Activated effector memory CD4-positive, alpha-beta T cell treated with anti-CD3 and anti-CD28 coated beads, Interleukin-2, amount 50 U/mL, for 16 hours (primary cell): ENCODE data around the gene ATRN.
A peak's percentile ranks its signal among the peaks of the same experiment; 100 is the strongest.
"Not testable (repeated sequence)": the region's sequence is repeated elsewhere in the genome, so short reads cannot be mapped to it uniquely, and the experiment has no call there.

Experiments used
- DNase-seq: peaks from one replicate; pipeline ENCODE4 v3.0.0-alpha.2; 2020

ATRN gene

DNA sequence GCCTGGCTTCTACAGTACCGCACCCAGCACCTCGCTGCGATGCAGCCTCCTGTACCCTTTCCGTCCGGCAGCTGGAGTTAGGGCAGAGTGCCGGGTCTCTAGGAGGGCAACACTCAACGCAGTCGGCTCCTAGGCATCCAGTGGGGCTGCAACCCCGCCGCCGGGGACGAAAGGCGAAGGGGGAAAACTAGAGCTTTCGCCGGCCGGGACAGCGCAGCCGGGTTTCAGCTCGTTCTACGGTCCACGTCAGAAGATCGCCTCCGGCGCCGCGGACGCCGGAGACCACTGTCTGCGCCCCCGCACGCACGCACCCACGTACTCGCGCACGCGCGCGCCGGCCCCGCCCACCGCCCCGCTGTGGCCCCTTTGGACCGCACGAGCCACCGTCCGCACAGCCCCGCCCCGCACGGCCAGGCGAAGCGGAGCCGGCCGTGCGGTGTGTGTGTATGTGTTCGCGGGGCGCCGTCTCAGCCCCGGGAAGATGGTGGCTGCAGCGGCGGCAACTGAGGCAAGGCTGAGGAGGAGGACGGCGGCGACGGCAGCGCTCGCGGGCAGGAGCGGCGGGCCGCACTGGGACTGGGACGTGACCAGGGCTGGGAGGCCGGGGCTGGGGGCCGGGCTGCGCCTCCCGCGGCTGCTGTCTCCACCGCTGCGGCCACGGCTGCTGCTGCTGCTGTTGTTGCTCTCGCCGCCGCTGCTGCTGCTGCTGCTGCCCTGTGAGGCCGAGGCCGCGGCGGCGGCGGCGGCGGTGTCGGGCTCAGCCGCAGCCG lies at the start of gene ATRN:
ATRN (plus strand) TSS at position 392 of the 770 bp plus-strand sequence; CDS start at position 482, 90 bp downstream.
- DNase-seq = peak; percentile 96

GRCh38 chr20:3421985-3422384 lies 48.8 kb upstream of the ATRN start:
- no peak for DNase-seq

GRCh38 chr20:3423126-3423525 lies 47.7 kb upstream of the ATRN start:
- DNase-seq = no peak

DNA sequence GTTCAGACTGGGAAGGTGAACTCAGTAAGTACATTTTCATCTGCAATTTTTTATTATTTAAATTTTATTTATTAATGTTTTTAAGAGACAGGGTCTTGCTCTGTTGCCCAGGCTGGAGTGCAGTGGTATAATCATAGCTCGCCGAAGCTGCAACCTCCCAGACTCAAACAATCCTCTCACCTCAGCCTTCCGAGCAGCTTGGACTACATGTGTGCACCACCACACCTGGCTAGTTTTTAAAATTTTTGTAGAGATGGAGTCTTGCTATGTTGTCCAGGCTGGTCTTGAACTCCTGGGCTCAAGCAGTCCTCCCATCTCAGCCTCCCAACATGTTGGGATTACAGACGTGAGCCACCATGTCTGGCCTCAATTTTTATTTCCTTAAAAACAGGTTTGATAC lies 44.1 kb upstream of the ATRN start:
- DNase-seq = not testable (repeated sequence)

DNA sequence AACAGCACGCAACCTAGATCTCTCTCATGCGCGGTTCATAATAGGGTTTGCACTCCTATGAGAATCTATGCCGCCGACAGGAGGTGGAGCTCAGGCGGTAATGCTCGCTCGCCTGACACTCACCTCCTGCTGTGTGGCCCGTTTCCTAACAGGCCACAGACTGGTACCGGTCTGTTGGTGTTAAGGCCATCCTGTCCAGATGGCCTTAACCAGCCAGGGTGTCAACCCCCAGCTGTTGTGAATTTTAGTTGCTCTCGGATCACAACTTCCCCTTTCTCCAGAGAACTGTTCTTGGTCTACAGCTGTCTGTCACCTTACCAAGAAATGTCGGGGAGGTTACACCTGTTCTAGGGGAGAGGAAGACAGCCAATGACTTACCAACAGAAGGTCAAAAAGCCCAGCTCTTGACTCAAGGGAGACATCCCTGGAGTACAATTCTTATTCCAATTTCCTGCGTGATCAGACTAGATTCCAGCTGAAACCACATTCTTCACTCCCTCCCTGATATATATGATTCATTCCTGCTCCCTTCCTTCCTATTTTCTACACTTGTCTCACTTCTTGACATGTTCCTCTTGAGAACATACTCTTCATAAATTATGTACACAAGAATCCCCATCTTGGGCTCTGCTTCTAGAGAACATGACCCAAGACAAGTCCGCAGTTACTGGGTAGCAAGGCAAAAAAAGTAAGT lies 40.3 kb upstream of the ATRN start:
- DNase-seq = no peak

- no peak for DNase-seq
These were observed 39.7 kb upstream of the ATRN start for GRCh38 chr20:3431109-3431508.

- no peak for DNase-seq
These were observed 38.0 kb upstream of the ATRN start for GRCh38 chr20:3432844-3433243.

DNA sequence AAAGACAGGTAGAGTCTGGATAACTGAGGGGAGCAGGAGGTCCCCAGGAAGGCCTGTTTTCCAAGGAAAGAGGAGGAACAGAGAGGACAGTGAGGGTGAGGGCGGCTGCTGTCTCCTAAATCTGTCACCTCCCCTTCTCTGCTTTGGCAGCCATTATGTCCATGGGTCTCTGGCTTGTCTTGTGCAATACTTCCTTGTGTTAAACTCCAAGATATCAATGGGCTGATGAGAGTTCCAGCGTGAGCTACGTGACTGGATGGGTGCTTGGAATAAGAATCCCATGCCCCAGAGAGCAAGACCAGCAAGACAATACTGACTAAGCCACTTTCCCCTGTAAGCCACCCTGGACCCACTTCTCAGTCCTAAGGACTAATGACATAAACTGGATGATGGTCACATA lies 37.1 kb upstream of the ATRN start:
- DNase-seq = no peak

DNA sequence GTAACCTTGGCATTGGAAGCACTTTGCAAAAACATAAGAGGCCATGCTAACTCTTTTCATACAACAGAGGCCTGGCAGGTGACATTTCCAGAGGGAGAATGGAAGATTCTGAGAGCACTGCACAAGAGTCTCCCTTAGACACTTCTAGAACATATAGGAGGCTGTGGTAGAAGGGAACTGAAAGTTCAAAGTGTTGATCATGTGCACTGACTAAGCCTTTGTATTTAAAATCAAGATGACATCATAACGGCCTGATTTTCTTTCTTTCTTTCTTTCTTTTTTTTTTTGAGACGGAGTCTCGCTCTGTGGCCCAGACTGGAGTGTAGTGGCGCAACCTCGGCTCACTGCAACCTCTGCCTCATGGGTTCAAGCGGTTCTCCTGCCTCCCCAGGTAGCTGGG lies 36.6 kb upstream of the ATRN start:
- no peak for DNase-seq

GRCh38 chr20:3436864-3437574 lies 33.8 kb upstream of the ATRN start:
- no peak for DNase-seq

DNA sequence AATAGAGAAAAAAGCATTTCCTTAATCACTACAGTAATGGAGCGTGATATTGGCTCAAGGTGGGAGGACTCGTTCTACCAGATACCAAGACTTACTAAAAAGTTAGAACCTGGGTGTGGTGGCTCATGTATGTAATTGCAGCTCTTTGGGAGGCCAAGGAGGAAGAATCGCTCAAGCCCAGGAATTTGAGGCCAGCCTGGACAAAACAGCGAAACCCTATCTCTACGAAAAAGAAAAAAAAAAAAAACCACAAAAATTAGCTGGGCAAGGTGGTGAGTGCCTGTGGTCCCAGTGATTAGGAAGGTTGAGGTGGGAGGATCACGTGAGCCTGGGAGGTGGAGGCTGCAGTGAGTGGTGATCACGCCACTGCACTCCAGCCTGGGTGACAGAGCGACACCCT lies 24.0 kb upstream of the ATRN start:
- DNase-seq = no peak

GRCh38 chr20:3447321-3447720 lies 23.5 kb upstream of the ATRN start:
- no peak for DNase-seq

DNA sequence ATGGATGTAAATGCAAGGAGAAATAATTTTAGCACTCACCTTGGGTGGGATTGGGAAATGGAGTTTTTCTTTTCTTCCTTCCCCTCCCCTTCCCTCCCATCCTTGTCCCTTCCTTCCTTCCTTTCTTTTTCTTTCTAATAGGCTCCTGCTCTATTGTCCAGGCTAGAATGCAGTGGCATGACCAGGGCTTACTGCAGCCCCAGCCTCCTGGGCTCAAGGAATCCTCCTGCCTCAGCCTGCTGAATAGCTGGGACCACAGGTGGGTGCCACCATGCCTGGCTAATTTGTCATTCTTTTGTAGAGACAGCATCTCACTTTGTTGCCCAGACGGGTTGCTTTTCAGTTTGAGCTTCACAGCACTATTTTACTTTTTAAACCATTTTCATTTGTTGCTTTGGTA lies 21.5 kb upstream of the ATRN start:
- DNase-seq = no peak

GRCh38 chr20:3452136-3452535 lies 18.7 kb upstream of the ATRN start:
- DNase-seq = no peak

GRCh38 chr20:3452690-3453089 lies 18.1 kb upstream of the ATRN start:
- DNase-seq = no peak

GRCh38 chr20:3454831-3455230 lies 16.0 kb upstream of the ATRN start:
- no peak for DNase-seq

DNA sequence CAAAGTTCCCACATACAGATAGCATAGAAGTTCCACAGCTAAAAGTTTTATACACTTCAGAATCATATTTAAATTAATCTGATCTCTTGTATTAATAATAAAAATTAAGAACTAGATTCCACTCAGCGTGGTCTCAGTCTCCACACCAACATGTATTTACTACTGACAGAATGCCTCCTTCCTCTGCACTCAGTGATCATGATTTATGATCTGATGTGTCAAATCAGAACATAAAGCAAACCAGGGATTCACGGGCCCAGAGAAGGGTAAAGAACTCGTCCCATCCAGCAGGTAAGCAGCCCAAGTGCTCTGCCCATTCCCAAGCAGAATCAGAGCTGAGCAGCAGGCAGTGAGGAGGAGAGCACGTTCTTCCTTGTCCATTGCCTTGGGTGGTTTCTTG lies 14.2 kb upstream of the ATRN start:
- DNase-seq = no peak

- no peak for DNase-seq
These were observed 10.9 kb upstream of the ATRN start for GRCh38 chr20:3459881-3460307.

DNA sequence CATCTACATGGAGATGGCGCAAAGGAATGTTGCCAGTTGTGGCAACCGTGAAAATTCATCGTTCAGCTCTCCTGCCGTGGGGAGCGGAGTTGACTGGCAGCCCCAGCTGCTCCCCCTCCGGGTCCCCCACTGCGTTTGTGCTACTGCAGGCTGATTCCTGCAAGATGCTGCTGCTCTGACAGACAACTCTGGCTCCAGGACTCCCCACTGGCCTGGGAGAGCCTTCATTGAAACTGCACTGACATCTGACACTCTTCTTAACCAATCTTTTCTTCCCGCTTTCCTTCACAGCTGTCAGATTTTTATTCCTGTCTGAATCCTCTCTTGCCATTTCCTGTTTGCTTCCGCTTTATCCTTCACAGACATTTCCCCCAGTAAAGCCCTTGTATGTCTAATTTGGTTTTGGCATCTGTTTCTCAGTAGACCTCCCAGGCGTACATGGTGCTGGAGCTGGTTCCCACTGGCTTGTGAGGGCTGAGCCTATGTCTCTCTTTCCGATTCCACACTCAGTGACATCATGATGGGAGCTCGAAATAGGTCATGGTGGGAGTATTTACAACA lies 9.5 kb upstream of the ATRN start:
- no peak for DNase-seq

- DNase-seq = no peak
These were observed 8.7 kb upstream of the ATRN start for GRCh38 chr20:3461911-3462677.

- DNase-seq = no peak
These were observed 6.7 kb upstream of the ATRN start for GRCh38 chr20:3464166-3464565.

DNA sequence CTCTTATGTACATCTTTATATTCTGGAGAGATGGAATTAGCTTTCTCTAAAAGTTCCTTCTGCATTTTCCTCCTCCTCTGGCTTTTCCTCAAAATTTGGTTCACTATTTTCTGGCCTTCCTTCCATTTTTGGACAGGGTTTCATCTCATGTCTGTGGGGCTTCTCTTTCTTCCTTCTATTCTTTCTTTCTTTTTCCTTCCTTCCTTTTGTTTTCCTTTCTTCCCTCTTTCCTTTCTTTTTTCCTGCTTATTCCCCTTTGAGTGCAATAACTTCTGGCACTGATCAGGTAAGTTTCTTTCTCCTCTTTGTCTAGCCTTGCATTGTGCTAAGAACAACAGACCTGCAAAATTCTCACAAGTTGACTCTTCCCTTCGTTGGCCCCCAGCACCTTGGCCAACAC lies 5.5 kb upstream of the ATRN start:
- DNase-seq = no peak

DNA sequence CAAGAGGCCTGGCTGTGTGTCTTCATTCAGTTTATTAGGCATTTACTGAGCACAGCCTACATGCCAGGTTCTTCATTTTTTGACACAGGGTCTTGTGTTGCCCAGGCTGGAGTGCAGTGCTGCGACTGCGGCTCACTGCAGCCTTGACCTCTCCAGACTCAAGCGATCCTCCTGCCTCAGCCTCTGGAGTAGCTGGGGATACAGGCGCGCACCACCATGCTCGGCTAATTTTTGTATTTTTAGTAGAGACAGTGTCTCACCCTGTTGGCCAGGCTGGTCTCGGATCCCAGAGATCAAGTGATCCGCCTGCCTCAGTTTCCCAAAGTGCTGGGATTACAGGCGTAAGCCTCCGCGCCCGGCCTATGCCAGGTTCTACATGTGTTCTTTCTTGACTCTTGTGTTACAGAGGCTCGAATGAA lies 601 bp upstream of the ATRN start:
- no peak for DNase-seq
